NCI-H187 treated with DMSO at 0.1 percent for 48 hours (cell line): ENCODE measurements around the gene CNTLN.
"Not testable (repeated sequence)": the region's sequence is repeated elsewhere in the genome, so short reads cannot be mapped to it uniquely, and the experiment has no call there.

Experiments used
- DNase-seq: peaks from one replicate; lab custom pipeline; 2025; lab: John Stamatoyannopoulos, UW

CNTLN gene

DNA sequence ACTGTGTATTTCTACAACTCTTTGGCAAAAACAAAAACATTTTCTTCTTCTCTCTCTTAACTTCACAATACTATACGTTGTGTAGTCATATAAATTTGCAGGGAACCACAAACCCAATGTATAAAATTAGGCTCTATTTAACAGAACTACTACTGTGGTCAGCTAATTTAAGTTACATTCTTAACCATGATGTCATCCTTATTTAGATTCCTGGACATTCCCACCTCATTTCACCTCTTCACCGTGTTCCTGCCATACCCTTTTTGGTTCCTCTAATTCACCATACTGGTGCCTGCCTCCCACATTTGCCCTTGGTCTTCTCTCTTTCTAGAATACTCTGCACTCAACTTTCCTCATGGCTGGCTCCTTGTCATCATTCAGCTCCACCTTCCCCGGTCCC, 368.4 kb downstream of the CNTLN start:
- DNase-seq: no peak

DNA sequence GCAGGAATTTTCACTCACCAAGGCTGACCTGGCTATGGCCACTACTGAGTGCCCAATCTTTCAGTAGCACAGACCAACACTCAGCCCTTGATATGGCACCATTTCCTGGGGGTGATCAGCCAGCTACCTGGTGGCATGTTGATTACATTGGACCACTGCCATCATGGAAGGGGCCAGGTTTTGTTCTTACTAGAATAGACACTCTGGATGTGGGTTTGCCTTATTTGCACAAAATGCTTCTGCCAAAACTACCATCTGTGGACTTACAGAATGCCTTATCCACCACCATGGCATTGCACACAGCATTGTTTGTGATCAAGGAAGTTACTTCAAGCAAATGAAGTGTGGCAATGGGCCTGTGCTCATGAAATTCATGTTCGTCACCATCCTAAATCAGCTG, 374.3 kb downstream of the CNTLN start:
- DNase-seq: no peak

DNA sequence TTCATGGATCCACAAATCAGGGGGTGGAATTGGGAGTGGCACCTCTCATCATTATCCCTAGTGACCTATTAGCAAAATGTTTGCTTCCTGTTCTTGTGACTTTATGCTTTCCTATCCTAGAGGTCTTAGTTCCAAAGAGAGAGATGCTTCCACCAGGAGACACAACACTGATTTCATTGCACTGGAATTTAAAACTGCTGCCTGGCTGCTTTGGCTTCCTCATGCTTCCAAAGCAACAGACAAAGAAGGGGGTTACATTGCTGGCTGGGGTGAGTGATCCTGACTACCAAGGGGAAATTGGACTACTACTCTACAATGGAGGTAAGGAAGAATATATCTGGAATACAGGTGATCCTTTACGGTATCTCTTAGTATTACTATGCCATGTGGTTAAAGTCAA, 374.9 kb downstream of the CNTLN start:
- no peak for DNase-seq

DNA sequence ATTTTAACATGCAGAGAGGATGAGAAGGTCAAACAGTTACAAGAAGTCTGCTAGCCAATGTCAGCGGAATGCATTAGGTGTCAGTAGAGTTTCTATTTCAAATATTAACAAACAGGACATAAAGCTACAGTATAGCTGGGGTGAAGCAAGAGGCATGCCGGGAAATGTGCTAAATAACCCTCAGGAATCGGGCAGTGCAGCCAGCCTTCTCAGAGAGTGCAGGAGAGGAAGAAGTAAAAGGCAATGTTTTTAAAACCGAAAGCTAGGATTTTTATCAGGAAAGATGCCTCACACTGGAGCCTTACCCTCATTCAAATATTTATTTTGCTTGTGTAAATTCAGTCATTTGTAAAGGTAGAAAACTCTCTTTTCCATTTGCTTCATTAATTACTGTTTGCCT, 384.9 kb downstream of the CNTLN start:
- no peak for DNase-seq

DNA sequence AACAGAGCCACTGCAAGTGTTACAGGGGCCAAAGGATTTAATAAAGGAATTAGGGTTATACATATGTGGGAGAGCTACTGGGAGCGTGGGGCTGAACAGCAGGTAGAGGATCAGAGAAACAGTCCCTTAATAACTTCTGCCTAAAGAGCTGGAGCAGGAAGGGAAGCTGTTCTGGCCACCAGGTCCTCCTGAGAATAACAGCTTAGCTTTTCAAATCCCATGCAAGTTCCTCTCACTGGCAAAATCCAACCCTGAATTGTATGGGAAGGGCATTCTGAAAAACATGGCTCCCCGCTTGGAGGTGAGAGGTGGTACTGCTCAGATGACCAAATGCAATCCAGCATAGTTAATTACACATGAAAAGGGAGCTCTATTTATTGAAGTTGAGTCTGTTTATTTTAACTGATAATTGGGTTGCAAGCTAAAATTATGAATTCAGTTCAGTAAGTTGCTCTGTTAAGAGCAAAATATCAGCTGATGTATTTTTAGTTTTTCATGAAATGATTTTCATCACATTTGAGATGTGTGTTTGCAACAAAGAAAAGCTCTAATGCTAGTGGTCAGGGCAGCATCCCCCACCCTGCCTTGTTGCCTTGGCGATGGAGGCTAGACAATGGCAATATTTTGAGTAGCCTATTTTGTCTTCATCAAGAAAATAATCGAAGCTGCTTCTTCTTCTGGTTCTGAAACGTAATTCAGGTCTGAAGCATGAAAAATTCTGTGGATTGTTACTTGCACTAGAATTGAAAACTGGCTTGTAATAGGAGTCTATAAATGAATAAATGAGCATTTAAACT, 385.6 kb downstream of the CNTLN start:
- DNase-seq: no peak

DNA sequence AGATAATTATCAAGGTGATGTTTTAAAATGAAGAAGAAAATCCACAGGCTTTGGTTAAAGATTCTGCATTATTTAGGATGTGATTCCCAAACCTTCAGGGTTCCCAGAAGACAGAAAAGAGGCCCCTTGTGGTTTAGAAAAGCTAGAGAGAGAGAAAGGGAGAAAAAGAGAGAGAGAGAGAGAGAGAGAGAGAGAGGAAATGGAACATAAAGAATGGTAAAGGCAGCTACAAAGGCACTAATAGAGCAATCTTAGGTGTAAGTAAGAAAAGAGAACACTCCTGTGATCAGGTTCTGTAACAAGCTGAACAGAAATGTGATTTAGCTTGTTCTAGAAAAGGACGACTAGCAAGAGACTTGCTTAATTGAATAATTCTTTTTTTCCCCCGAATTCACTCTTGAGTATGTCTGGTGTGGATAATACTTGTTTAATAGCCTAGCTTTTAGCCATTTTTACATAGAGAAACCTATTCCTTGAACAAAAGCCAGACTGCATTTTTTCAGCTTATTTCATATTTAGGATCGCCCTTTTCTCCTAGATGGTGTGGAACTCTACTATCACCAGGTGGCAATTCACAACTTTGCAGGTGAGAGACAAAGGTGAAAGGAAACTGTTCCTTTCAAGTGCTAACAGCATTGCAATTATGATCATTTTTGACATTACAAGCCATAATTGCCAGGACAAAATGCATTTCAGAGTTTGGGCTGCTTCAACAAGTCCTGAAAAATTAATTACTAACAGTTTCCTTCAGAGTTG, 386.4 kb downstream of the CNTLN start:
- DNase-seq: no peak

DNA sequence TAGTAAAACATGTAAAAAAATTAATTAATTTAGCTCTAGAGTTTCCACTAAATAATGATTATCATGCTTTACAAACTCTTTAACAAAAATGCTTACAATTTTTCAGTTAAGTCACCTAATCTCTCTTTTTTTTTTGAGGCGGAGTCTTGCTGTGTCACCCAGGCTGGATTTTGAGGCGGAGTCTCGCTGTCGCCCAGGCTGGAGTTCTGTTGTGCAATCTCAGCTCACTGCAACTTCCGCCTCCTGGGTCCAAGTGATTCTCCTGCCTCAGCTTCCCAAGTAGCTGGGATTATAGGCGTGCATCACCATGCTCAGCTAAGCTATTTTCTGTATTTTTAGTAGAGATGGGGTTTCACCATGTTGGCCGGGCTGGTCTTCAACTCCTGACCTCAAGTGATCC, 391.9 kb downstream of the CNTLN start:
- not testable (repeated sequence) for DNase-seq

DNA sequence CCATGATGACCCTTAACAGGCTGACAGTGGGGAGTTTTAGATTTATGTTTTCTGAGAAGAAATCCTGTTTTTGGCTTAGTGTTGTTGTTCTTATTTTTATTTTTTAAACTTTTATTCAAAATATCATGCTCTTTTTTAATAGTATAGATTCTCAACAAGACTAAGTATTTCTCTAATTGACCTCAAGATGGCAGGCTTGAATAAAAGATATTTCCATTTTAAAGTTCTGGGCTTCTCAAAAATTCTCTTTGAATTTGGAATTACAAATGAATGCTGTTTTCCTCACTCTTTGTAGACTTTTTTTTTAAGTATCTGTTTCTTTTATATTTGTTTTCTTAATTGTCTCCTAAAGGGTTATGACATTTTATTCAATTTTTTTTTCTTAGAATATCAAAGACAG, 394.0 kb downstream of the CNTLN start:
- DNase-seq: no peak

DNA sequence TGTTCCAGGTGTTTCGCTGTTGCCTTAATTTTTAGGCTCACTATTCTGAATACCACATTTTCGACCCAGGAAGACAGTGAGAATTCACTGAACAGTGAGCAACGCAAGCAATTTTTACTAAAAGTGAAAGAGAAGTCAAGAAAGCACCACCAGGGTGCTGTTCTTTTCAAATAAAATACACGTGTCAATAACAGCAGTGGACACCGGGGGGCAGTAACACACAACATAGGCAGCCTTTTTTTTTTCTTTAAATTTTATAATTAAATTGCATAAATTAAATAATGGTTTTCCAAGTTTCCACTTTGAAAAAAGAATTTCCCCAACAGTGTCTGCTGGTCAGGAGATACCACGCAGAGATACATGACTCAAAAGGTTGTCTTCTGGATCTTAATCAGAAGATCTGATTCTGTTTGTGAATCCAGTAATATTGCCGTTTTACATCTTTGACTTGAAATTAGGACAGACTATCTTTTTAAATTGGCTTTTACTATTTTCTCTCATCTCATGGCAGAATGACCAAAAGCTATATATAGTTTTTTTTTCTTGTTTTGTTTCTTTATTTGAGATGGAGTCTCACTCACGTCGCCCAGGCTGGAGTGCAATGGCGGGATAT, 396.9 kb downstream of the CNTLN start:
- no peak for DNase-seq

DNA sequence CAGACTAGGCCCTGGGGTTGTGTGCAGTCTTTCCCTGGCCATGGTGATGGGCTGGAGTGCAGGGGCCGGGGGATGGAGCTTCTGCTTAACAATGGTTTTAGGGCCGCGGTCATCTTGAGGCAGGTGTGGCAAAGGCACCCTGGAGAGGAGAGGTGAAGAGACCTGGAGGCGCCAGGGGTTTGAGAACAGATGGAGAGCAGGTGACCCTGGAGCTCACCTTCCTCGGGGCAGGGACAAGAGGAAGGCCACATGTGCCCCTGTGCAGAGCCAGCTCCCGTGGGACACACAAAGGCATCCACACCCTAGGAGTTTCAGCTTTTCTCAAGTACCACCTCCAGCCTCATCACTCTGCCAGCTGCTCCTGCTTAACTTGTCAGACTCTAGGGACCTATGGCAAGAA, 397.6 kb downstream of the CNTLN start:
- no peak for DNase-seq

DNA sequence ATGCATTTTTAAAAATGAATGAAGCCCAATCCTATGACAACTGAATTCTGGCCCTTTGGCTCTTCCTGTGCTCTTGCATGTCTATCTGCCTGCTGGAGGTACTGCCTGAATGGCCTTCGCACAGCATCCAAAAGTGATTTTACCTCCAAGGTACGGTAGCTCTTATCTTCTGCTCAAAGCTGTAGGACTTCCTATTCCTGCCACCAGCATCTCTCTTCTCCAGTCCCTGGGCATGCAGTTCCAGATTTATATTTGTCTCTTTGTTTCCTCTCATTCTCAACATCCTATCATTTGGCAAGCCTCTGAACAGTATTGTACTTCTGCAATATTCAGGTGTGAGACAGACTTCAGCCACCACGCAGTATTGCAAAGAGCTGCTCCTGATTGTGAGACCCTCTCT, 400.3 kb downstream of the CNTLN start:
- no peak for DNase-seq

DNA sequence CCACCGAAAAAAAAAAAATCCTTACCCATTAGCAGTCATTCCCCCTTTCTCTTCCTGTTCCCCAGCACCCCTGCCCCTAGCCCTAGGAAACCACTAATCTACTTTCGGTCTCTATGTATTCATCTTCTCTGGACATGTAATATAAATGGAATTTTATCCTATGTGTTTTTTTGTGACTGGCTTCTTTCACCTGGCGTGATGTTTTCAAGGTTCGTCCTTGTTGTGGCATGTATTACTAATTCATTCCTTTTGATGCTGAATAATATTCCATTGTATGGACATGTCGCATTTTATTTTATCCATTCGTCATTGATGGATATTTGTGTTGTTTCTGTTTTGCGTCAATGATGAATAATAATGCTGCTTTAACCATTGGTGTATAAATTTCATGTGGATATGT, 401.2 kb downstream of the CNTLN start:
- no peak for DNase-seq

DNA sequence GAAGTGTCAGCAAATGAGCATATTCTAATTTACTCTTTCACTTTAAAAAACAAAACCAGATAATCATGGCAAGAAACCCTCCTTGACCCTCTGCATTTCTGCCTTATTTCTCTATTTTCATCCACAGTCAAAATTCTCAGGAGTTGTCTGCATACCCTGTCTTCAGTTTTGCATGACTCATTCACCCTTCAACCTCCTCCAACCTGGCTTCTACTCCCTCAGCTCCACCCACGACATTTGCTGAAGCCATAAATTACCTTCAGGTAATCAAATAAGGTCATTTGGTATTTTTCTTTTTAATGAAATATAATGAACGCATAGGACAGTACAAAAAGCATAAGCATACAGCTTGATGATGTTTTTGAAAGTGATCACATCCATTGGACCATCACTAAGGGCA, 416.2 kb downstream of the CNTLN start:
- no peak for DNase-seq
